HepG2 (cell line): ENCODE measurements around the gene CASTOR1. TPM values are rescaled to one million over a fixed set of nuclear protein-coding genes. Genes with fewer than 3 reads are reported as not detected.

Experiments
- GATAD2A ChIP-seq: IDR thresholded peaks from 2 replicates; pipeline ENCODE4 v1.6.1; 2016
- HMG20A ChIP-seq: IDR thresholded peaks from 2 replicates; pipeline ENCODE4 v1.6.1; 2016; ENCODE audit warnings: borderline replicate concordance
- KDM1A ChIP-seq: IDR thresholded peaks from 2 replicates; pipeline ENCODE4 v1.6.1; 2016; ENCODE audit warnings: missing compliant biosample characterization
- KDM5B ChIP-seq: sonication (generic); formaldehyde crosslinking; IDR thresholded peaks from 2 replicates; pipeline ENCODE4 v1.4.0; 2020; ENCODE audit warnings: missing genetic modification reagents, mild to moderate bottlenecking, borderline replicate concordance
- KLF16 ChIP-seq, 2 experiments: sonication (generic) in 1 of 2; formaldehyde crosslinking in 1 of 2; IDR thresholded peaks; 2 replicates each; pipeline versions ENCODE4 v1.6.1 to v1.8.0; 2016 to 2023; ENCODE audit warnings: missing genetic modification reagents in 2 of 2, missing compliant biosample characterization in 1 of 2
- MAX ChIP-seq: IDR thresholded peaks from 2 replicates; pipeline ENCODE4 v1.6.1; 2012; ENCODE audit warnings: inconsistent platforms
- MYPOP ChIP-seq: sonication (generic); formaldehyde crosslinking; IDR thresholded peaks from 2 replicates; pipeline ENCODE4 v1.8.1; 2023; ENCODE audit warnings: mild to moderate bottlenecking, moderate library complexity, missing genetic modification reagents
- SALL2 ChIP-seq: sonication (generic); formaldehyde crosslinking; IDR thresholded peaks from 2 replicates; pipeline ENCODE4 v1.8.1; 2023; ENCODE audit warnings: mild to moderate bottlenecking, missing genetic modification reagents, inconsistent platforms
- SP4 ChIP-seq: sonication (generic); formaldehyde crosslinking; IDR thresholded peaks from 2 replicates; pipeline ENCODE4 v1.8.1; 2023; ENCODE audit warnings: mild to moderate bottlenecking, missing genetic modification reagents
- ZBTB37 ChIP-seq: sonication (generic); formaldehyde crosslinking; IDR thresholded peaks from 2 replicates; pipeline ENCODE4 v1.4.0; 2020; ENCODE audit warnings: mild to moderate bottlenecking, missing genetic modification reagents
- ZC3H4 ChIP-seq: sonication (generic); formaldehyde crosslinking; IDR thresholded peaks from 2 replicates; pipeline ENCODE4 v1.4.0; 2020; ENCODE audit warnings: missing genetic modification reagents, borderline replicate concordance
- ZNF674 ChIP-seq: sonication (generic); formaldehyde crosslinking; IDR thresholded peaks from 2 replicates; pipeline ENCODE4 v1.5.0; 2020; ENCODE audit warnings: low read depth, mild to moderate bottlenecking, missing genetic modification reagents
- ZNF782 ChIP-seq: sonication (generic); formaldehyde crosslinking; IDR thresholded peaks from 2 replicates; pipeline ENCODE4 v1.4.0; 2020; ENCODE audit warnings: missing genetic modification reagents, mild to moderate bottlenecking, borderline replicate concordance
- ZSCAN30 ChIP-seq: sonication (generic); formaldehyde crosslinking; IDR thresholded peaks from 2 replicates; pipeline ENCODE4 v1.5.0; 2020; ENCODE audit warnings: mild to moderate bottlenecking, missing genetic modification reagents
- polyA plus RNA-seq, 8 experiments: library from polyadenylated mRNA; depleted of rRNA in 3 of 8; stranded (reverse) in 7 of 8; unstranded in 1 of 8; fragments of >200 nt; fragmentation: Illumina TruSeq in 4 of 8; extraction: Trizol in 4 of 8; gene quantifications; 2 replicates each; pipeline versions ENCODE4 v1.2.1 to v1.2.3, GENCODE V29; 2011 to 2016; ENCODE audit warnings: low read depth in 4 of 8, missing spikeins in 1 of 8, mixed read lengths in 1 of 8; ENCODE audit not compliant: insufficient read depth in 1 of 8
- total RNA-seq, 5 experiments: library from RNA; depleted of rRNA; stranded (reverse); fragments of >200 nt; fragmentation: Illumina TruSeq; extraction: Trizol; gene quantifications; 2 replicates each; pipeline ENCODE4 v1.2.3, GENCODE V29; 2016; ENCODE audit warnings: low read depth in 1 of 5
- TF ChIP-seq, protein P1 (sequence below): IDR thresholded peaks from 2 replicates; pipeline ENCODE4 v1.6.1; 2016; ENCODE audit warnings: control low read depth
- TF ChIP-seq, protein P2 (sequence below): sonication (generic); formaldehyde crosslinking; IDR thresholded peaks from 2 replicates; pipeline ENCODE4 v1.8.1; 2023; ENCODE audit warnings: mild to moderate bottlenecking, missing genetic modification reagents
- TF ChIP-seq, protein P3 (sequence below): sonication (generic); formaldehyde crosslinking; IDR thresholded peaks from 2 replicates; pipeline ENCODE4 v1.4.0; 2020; ENCODE audit warnings: missing genetic modification reagents
- TF ChIP-seq, protein P4 (sequence below): IDR thresholded peaks from 2 replicates; pipeline ENCODE4 v1.6.1; 2016; ENCODE audit warnings: low read depth, borderline replicate concordance
- TF ChIP-seq, protein P5 (sequence below), 2 experiments: fragments of 450-650 bp in 1 of 2; sonication (generic) in 1 of 2; formaldehyde crosslinking; IDR thresholded peaks; 2 replicates each; pipeline versions ENCODE4 v1.5.0 to v1.8.0; 2020 to 2022; ENCODE audit warnings: mild to moderate bottlenecking in 1 of 2, missing genetic modification reagents in 1 of 2

CASTOR1 gene
- total and polyA plus RNA-seq, 2 of the 13 experiments (the other 11 are each of a cell fraction or from before 2014, with no cell fraction given) = 2.6 to 4.4 TPM

GRCh38 chr22:30245985-30246813, 43.1 kb downstream of the CASTOR1 start, which contains the start of gene LIF (continued):
- TF ChIP-seq, protein P1, sequence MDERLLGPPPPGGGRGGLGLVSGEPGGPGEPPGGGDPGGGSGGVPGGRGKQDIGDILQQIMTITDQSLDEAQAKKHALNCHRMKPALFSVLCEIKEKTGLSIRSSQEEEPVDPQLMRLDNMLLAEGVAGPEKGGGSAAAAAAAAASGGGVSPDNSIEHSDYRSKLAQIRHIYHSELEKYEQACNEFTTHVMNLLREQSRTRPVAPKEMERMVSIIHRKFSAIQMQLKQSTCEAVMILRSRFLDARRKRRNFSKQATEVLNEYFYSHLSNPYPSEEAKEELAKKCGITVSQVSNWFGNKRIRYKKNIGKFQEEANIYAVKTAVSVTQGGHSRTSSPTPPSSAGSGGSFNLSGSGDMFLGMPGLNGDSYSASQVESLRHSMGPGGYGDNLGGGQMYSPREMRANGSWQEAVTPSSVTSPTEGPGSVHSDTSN (CRISPR knock-in tag) = no peak
- TF ChIP-seq MAX = peak; percentile 56; the same call in 1 of the 2 replicates
- TF ChIP-seq ZBTB37 (CRISPR knock-in tag) = no peak
- TF ChIP-seq SALL2 (CRISPR knock-in tag) = no peak
- no peak; the same call in 1 of the 2 replicates for TF ChIP-seq GATAD2A (CRISPR knock-in tag)
- TF ChIP-seq, protein P2, sequence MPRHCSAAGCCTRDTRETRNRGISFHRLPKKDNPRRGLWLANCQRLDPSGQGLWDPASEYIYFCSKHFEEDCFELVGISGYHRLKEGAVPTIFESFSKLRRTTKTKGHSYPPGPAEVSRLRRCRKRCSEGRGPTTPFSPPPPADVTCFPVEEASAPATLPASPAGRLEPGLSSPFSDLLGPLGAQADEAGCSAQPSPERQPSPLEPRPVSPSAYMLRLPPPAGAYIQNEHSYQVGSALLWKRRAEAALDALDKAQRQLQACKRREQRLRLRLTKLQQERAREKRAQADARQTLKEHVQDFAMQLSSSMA (CRISPR knock-in tag) = no peak
- no peak for TF ChIP-seq ZNF674
- no peak for TF ChIP-seq KDM5B
- TF ChIP-seq ZNF782 (CRISPR knock-in tag) = no peak
- TF ChIP-seq, protein P3, sequence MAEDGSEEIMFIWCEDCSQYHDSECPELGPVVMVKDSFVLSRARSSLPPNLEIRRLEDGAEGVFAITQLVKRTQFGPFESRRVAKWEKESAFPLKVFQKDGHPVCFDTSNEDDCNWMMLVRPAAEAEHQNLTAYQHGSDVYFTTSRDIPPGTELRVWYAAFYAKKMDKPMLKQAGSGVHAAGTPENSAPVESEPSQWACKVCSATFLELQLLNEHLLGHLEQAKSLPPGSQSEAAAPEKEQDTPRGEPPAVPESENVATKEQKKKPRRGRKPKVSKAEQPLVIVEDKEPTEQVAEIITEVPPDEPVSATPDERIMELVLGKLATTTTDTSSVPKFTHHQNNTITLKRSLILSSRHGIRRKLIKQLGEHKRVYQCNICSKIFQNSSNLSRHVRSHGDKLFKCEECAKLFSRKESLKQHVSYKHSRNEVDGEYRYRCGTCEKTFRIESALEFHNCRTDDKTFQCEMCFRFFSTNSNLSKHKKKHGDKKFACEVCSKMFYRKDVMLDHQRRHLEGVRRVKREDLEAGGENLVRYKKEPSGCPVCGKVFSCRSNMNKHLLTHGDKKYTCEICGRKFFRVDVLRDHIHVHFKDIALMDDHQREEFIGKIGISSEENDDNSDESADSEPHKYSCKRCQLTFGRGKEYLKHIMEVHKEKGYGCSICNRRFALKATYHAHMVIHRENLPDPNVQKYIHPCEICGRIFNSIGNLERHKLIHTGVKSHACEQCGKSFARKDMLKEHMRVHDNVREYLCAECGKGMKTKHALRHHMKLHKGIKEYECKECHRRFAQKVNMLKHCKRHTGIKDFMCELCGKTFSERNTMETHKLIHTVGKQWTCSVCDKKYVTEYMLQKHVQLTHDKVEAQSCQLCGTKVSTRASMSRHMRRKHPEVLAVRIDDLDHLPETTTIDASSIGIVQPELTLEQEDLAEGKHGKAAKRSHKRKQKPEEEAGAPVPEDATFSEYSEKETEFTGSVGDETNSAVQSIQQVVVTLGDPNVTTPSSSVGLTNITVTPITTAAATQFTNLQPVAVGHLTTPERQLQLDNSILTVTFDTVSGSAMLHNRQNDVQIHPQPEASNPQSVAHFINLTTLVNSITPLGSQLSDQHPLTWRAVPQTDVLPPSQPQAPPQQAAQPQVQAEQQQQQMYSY (CRISPR knock-in tag) = peak; percentile 90
- TF ChIP-seq, protein P4, sequence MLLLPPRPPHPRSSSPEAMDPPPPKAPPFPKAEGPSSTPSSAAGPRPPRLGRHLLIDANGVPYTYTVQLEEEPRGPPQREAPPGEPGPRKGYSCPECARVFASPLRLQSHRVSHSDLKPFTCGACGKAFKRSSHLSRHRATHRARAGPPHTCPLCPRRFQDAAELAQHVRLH (CRISPR knock-in tag) = no peak
- no peak for TF ChIP-seq KLF16 (CRISPR knock-in tag; IDR thresholded peaks at IDR 0.05)
- TF ChIP-seq, protein P5, sequence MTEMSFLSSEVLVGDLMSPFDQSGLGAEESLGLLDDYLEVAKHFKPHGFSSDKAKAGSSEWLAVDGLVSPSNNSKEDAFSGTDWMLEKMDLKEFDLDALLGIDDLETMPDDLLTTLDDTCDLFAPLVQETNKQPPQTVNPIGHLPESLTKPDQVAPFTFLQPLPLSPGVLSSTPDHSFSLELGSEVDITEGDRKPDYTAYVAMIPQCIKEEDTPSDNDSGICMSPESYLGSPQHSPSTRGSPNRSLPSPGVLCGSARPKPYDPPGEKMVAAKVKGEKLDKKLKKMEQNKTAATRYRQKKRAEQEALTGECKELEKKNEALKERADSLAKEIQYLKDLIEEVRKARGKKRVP (CRISPR knock-in tag; IDR thresholded peaks at IDR 0.05) = no peak
- TF ChIP-seq HMG20A (CRISPR knock-in tag) = no peak
- no peak for TF ChIP-seq ZSCAN30
- no peak for TF ChIP-seq ZC3H4 (CRISPR knock-in tag)
- TF ChIP-seq MYPOP (CRISPR knock-in tag) = no peak
- TF ChIP-seq KDM1A = no peak
- 0 out of 2 replicates have a peak, but pooled peaks have one; percentile 16 for TF ChIP-seq SP4 (CRISPR knock-in tag)
